Hippocampal formation (tissue), 2 donors: Measurements from ENCODE around the gene UTF1.

Experiments
- DNase-seq, 2 donors: peaks; one replicate each; lab custom pipeline; 2025; lab: John Stamatoyannopoulos, UW

Gene UTF1

GRCh38 chr10:133196936-133197758 is 32.9 kb upstream of the UTF1 start:
- no peak for DNase-seq

GRCh38 chr10:133197786-133198185 is 32.2 kb upstream of the UTF1 start:
- DNase-seq: no peak

GRCh38 chr10:133198206-133198605 is 31.8 kb upstream of the UTF1 start:
- DNase-seq: no peak

- DNase-seq: no peak
These were observed 31.2 kb upstream of the UTF1 start for GRCh38 chr10:133198621-133199487.

- DNase-seq: no peak
These were observed 30.5 kb upstream of the UTF1 start for GRCh38 chr10:133199488-133199885.

GRCh38 chr10:133199992-133200611 is 29.9 kb upstream of the UTF1 start:
- no peak for DNase-seq

- DNase-seq: no peak
These were observed 29.4 kb upstream of the UTF1 start for GRCh38 chr10:133200621-133201031.

GRCh38 chr10:133201151-133201947 is 28.7 kb upstream of the UTF1 start:
- no peak for DNase-seq

- DNase-seq: no peak
These were observed 27.9 kb upstream of the UTF1 start for GRCh38 chr10:133201948-133202725.

- no peak for DNase-seq
These were observed 27.0 kb upstream of the UTF1 start for GRCh38 chr10:133202778-133203651.

- no peak for DNase-seq
These were observed 26.3 kb upstream of the UTF1 start for GRCh38 chr10:133203652-133204195.

- DNase-seq: no peak
These were observed 25.6 kb upstream of the UTF1 start for GRCh38 chr10:133204226-133205015.

GRCh38 chr10:133205146-133205545 is 24.9 kb upstream of the UTF1 start:
- DNase-seq: no peak

GRCh38 chr10:133206356-133207040 is 23.5 kb upstream of the UTF1 start:
- DNase-seq: no peak

GRCh38 chr10:133207041-133207600 is 22.9 kb upstream of the UTF1 start:
- no peak for DNase-seq

- DNase-seq: no peak
These were observed 22.4 kb upstream of the UTF1 start for GRCh38 chr10:133207627-133208026.

- DNase-seq: no peak
These were observed 21.6 kb upstream of the UTF1 start for GRCh38 chr10:133208466-133208865.

- no peak for DNase-seq
These were observed 20.9 kb upstream of the UTF1 start for GRCh38 chr10:133209117-133209516.
